Measurements from ENCODE around the gene COL16A1.

The COL16A1 gene

DNA sequence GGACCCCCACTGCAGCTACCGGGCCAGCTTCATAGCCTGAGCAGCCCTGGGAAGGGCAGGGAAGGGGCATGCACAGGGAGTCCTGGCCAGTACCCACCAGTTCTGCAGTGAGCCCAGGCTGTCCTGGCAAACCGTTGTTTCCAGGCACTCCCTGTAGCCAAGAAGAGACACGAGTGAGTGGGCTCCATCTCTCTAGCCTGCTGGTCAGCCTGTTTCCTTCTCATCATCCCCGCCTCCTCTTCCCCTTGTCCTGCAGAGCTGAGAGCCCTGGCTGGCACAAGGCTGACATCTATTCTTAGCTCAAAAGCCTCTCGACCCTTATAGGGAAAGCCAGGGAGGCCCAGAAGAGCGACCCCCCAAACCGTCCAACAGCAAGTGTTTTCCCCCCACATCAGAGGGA is 28.7 kb downstream of the COL16A1 start:
- Histone ChIP-seq H3K9me2 (replicated peaks; ENCODE audit: control insufficient read depth, low read length) (no peaks in the 10 kb centered on the region), H3K9me3 (ENCODE audit: control insufficient read depth, insufficient read depth, low read length) (no peaks in the 10 kb centered on the region), H3K4me2 (ENCODE audit: low read length) (no peak overlapping the region)

DNA sequence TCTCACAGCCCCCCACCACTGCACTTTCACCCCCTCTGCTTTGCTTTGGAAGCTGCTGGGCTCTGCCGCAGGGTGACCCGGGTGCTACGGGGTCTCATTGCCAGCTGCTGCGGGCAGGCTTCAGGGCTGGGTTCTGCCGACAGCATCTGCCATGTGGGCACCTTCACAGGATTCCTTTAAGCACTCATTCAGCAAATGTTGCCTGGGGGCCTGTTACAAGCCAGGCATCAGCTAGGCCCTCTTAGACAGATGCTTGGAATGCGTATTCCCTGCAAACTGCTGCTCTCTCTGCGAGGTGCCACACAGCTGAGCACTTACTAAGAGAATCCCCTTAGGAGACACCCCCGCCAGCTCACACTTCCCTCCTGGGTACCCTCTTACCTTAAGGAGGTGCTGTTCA is 29.2 kb downstream of the COL16A1 start:
- Histone ChIP-seq H3K4me1 (ENCODE audit: control insufficient read depth, low read length) (no peaks in the 10 kb centered on the region), H4K20me1 (ENCODE audit: control insufficient read depth, insufficient read depth, low read depth, low read length) (no peaks in the 10 kb centered on the region), H3K27me3 (ENCODE audit: control insufficient read depth, low read length) (peaks cover 39% of the 10 kb centered on the region), H3K4me2 (ENCODE audit: low read length) (no peak overlapping the region), H3K36me3 (ENCODE audit: control insufficient read depth, low read length) (no peaks in the 10 kb centered on the region), H3K79me2 (ENCODE audit: control insufficient read depth, low read length) (no peaks in the 10 kb centered on the region), H3K4me3 (ENCODE audit: low read length) (no peak overlapping the region), H3K9me3 (ENCODE audit: control insufficient read depth, insufficient read depth, low read length) (no peaks in the 10 kb centered on the region), H3K27ac (ENCODE audit: low read depth, low read length) (no peak overlapping the region), H3F3A (ENCODE audit: control insufficient read depth, insufficient read depth) (no peaks in the 10 kb centered on the region), H3K9me2 (replicated peaks; ENCODE audit: control insufficient read depth, low read length) (no peaks in the 10 kb centered on the region)
- TF ChIP-seq EZH2phosphoT487 (IDR thresholded peaks at IDR 0.05; ENCODE audit: borderline replicate concordance, low read length) = no peak
- no peak for TF ChIP-seq CTCF (IDR thresholded peaks at IDR 0.05; ENCODE audit: low read depth, low read length, poor library complexity, severe bottlenecking)

More for the DNA sequence above, 28.7 kb downstream of the COL16A1 start:
- Histone ChIP-seq H3K4me1 (ENCODE audit: control insufficient read depth, low read length) (no peaks in the 10 kb centered on the region), H3K27me3 (ENCODE audit: control insufficient read depth, low read length) (peaks cover 37% of the 10 kb centered on the region), H3K27ac (ENCODE audit: low read depth, low read length) (no peak overlapping the region), H4K20me1 (ENCODE audit: control insufficient read depth, insufficient read depth, low read depth, low read length) (no peaks in the 10 kb centered on the region; the same call in 1 of the 2 replicates), H3K36me3 (ENCODE audit: control insufficient read depth, low read length) (no peaks in the 10 kb centered on the region), H3K4me3 (ENCODE audit: low read length) (no peak overlapping the region), H3K79me2 (ENCODE audit: control insufficient read depth, low read length) (no peaks in the 10 kb centered on the region), H3F3A (ENCODE audit: control insufficient read depth, insufficient read depth) (no peaks in the 10 kb centered on the region)
- TF ChIP-seq CTCF (IDR thresholded peaks at IDR 0.05; ENCODE audit: low read depth, low read length, poor library complexity, severe bottlenecking) (no peak), EZH2phosphoT487 (IDR thresholded peaks at IDR 0.05; ENCODE audit: borderline replicate concordance, low read length) (no peak)

- H3K9me3 ChIP-seq (ENCODE audit: control insufficient read depth, insufficient read depth, low read length) = no peaks in the 10 kb centered on the region
- no peaks in the 10 kb centered on the region for H3K4me1 ChIP-seq (ENCODE audit: control insufficient read depth, low read length)
- H3K79me2 ChIP-seq (ENCODE audit: control insufficient read depth, low read length) = no peaks in the 10 kb centered on the region
- no peak overlapping the region for H3K4me3 ChIP-seq (ENCODE audit: low read length)
- no peaks in the 10 kb centered on the region for H3K36me3 ChIP-seq (ENCODE audit: control insufficient read depth, low read length)
- no peak overlapping the region for H3K27ac ChIP-seq (ENCODE audit: low read depth, low read length)
- no peaks in the 10 kb centered on the region for H3K9me2 ChIP-seq (replicated peaks; ENCODE audit: control insufficient read depth, low read length)
- no peak overlapping the region for H3K4me2 ChIP-seq (ENCODE audit: low read length)
- H3K27me3 ChIP-seq (ENCODE audit: control insufficient read depth, low read length) = peaks cover 46% of the 10 kb centered on the region
- no peaks in the 10 kb centered on the region for H3F3A ChIP-seq (ENCODE audit: control insufficient read depth, insufficient read depth)
- H4K20me1 ChIP-seq (ENCODE audit: control insufficient read depth, insufficient read depth, low read depth, low read length) = no peaks in the 10 kb centered on the region
- TF ChIP-seq EZH2phosphoT487 (IDR thresholded peaks at IDR 0.05; ENCODE audit: borderline replicate concordance, low read length) = no peak
- no peak for TF ChIP-seq CTCF (IDR thresholded peaks at IDR 0.05; ENCODE audit: low read depth, low read length, poor library complexity, severe bottlenecking)
Observed at GRCh38 chr1:31673433-31673832, 30.4 kb downstream of the COL16A1 start.

GRCh38 chr1:31672986-31673385 is 30.8 kb downstream of the COL16A1 start:
- H3K4me2 ChIP-seq (ENCODE audit: low read length) = no peak overlapping the region
- H3K4me3 ChIP-seq (ENCODE audit: low read length) = no peak overlapping the region
- H3K79me2 ChIP-seq (ENCODE audit: control insufficient read depth, low read length) = no peaks in the 10 kb centered on the region
- no peaks in the 10 kb centered on the region for H3F3A ChIP-seq (ENCODE audit: control insufficient read depth, insufficient read depth)
- TF ChIP-seq EZH2phosphoT487 (IDR thresholded peaks at IDR 0.05; ENCODE audit: borderline replicate concordance, low read length) (no peak), CTCF (IDR thresholded peaks at IDR 0.05; ENCODE audit: low read depth, low read length, poor library complexity, severe bottlenecking) (no peak)
- no peaks in the 10 kb centered on the region for H3K36me3 ChIP-seq (ENCODE audit: control insufficient read depth, low read length)
- no peaks in the 10 kb centered on the region for H3K9me2 ChIP-seq (replicated peaks; ENCODE audit: control insufficient read depth, low read length)
- no peaks in the 10 kb centered on the region for H3K9me3 ChIP-seq (ENCODE audit: control insufficient read depth, insufficient read depth, low read length)
- no peaks in the 10 kb centered on the region for H3K4me1 ChIP-seq (ENCODE audit: control insufficient read depth, low read length)
- no peaks in the 10 kb centered on the region for H4K20me1 ChIP-seq (ENCODE audit: control insufficient read depth, insufficient read depth, low read depth, low read length)
- peaks cover 44% of the 10 kb centered on the region for H3K27me3 ChIP-seq (ENCODE audit: control insufficient read depth, low read length)
- H3K27ac ChIP-seq (ENCODE audit: low read depth, low read length) = no peak overlapping the region

Data from DOHH2 (cell line).